ENCODE data around the gene CHCHD4. TPM values are rescaled to one million over a fixed set of nuclear protein-coding genes. Genes with fewer than 3 reads are reported as not detected.

CHCHD4 gene
- polyA plus RNA-seq, 2 of the 4 experiments (the other 2 are of a cell fraction) = 37.3 to 48.8 TPM

- no peak overlapping the region for H3K4me2 ChIP-seq
- ATAC-seq (peak; percentile 54 to 65; a peak in 5 of 6 replicates), DNase-seq (ENCODE audit: low read depth in 1 of 2, low spot score in 1 of 2) (peak in 1 of 2 experiments; percentile 41), FAIRE-seq (no peak)
- TF ChIP-seq USF2 (IDR thresholded peaks at IDR 0.05) (no peak), RAD21 (conservative IDR thresholded peaks at IDR 0.05 in 1 of 2, IDR thresholded peaks at IDR 0.05 in 1 of 2) (peak in 1 of 2 experiments; percentile 30; a peak in 1 of 5 replicates)
- ChIA-PET CTCF (interaction anchor here (1.0 to 3.6 kb wide), 7 partner anchors 10 to 24 kb away, joined by 3 to 17 read pairs (median 3); no protein-coding TSS in a partner anchor), POLR2A (interaction anchor here (1.0 to 2.0 kb wide), 2 partner anchors 26 to 28 kb away, joined by 3 to 10 read pairs; partner anchors contain the start of genes CHCHD4, LSM3 and XPC)
- no peaks in the 10 kb centered on the region for H3K9me3 ChIP-seq
- H3K27ac ChIP-seq = no peak overlapping the region
- H3K4me3 ChIP-seq = no peak overlapping the region
- H3K4me1 ChIP-seq = no peaks in the 10 kb centered on the region
- 95% methylated on average over 10 of the region's 11 CpGs for WGBS (ENCODE audit: missing lambda C conversion rate)
Observed at GRCh38 chr3:14152233-14152962, 27.7 kb upstream of the CHCHD4 start.

GRCh38 chr3:14151471-14152083 lies 26.9 kb upstream of the CHCHD4 start:
- Histone ChIP-seq H3K4me1 (no peaks in the 10 kb centered on the region), H3K4me3 (no peak overlapping the region), H3K27ac (no peak overlapping the region), H3K4me2 (no peak overlapping the region), H3K9me3 (no peaks in the 10 kb centered on the region)
- ATAC-seq (no peak), FAIRE-seq (no peak), DNase-seq (ENCODE audit: low read depth in 1 of 2, low spot score in 1 of 2) (no peak)
- WGBS (ENCODE audit: missing lambda C conversion rate) = 86% methylated on average over 12 of the region's 12 CpGs
- ChIA-PET CTCF (interaction anchor here (0.9 to 3.6 kb wide), 7 partner anchors 7 to 26 kb away, joined by 3 to 17 read pairs (median 4); no protein-coding TSS in a partner anchor), POLR2A (interaction anchor here (1.0 kb wide), 1 partner anchor 27 kb away, joined by 3 read pairs; the partner anchor contains the start of gene CHCHD4)
- no peak for TF ChIP-seq SREBF2 (IDR thresholded peaks at IDR 0.05)
- no peak for TF ChIP-seq HOXB5 (CRISPR knock-in tag; IDR thresholded peaks at IDR 0.05)
- TF ChIP-seq JUNB (IDR thresholded peaks at IDR 0.05) = no peak
- TF ChIP-seq CEBPB (IDR thresholded peaks at IDR 0.05) = no peak
- no peak for TF ChIP-seq ZSCAN20 (CRISPR knock-in tag; IDR thresholded peaks at IDR 0.05)
- TF ChIP-seq FOXS1 (CRISPR knock-in tag; IDR thresholded peaks at IDR 0.05) = no peak
- no peak for TF ChIP-seq ZFP36 (IDR thresholded peaks at IDR 0.05; ENCODE audit: borderline replicate concordance, partially characterized antibody)
- TF ChIP-seq HEYL (CRISPR knock-in tag; IDR thresholded peaks at IDR 0.05) = no peak
- no peak for TF ChIP-seq MAFK (IDR thresholded peaks at IDR 0.05; ENCODE audit: partially characterized antibody)
- TF ChIP-seq REST (IDR thresholded peaks at IDR 0.05) = no peak

- Histone ChIP-seq H3K4me2 (no peak overlapping the region), H3K4me1 (peaks cover 3% of the 10 kb centered on the region), H3K4me3 (no peak overlapping the region), H3K27ac (no peak overlapping the region), H3K9me3 (no peaks in the 10 kb centered on the region)
- 93% methylated on average over 9 of the region's 9 CpGs for WGBS (ENCODE audit: missing lambda C conversion rate)
- ATAC-seq = no peak
- DNase-seq (ENCODE audit: low read depth in 1 of 2, low spot score in 1 of 2) = no peak
- TF ChIP-seq ZC3H11A (IDR thresholded peaks at IDR 0.05) = no peak
- no peak for TF ChIP-seq HOXB13 (CRISPR knock-in tag; IDR thresholded peaks at IDR 0.05; ENCODE audit: low read depth)
- TF ChIP-seq FOSB (CRISPR knock-in tag; IDR thresholded peaks at IDR 0.05) = no peak
- no peak for TF ChIP-seq HOXB5 (CRISPR knock-in tag; IDR thresholded peaks at IDR 0.05)
- no peak for TF ChIP-seq ZSCAN20 (CRISPR knock-in tag; IDR thresholded peaks at IDR 0.05)
- no peak for TF ChIP-seq CHD4 (IDR thresholded peaks at IDR 0.05; ENCODE audit: borderline replicate concordance)
- TF ChIP-seq EHF (CRISPR knock-in tag; IDR thresholded peaks at IDR 0.05) = no peak
- no peak for TF ChIP-seq RNF2 (IDR thresholded peaks at IDR 0.05; ENCODE audit: borderline replicate concordance, low read depth)
- TF ChIP-seq JUN (IDR thresholded peaks at IDR 0.05) = no peak
- TF ChIP-seq ELK1 (IDR thresholded peaks at IDR 0.05; ENCODE audit: low read depth, low read length) = no peak
- CTCF ChIA-PET = interaction anchor here (0.9 to 2.9 kb wide), 5 partner anchors 8 to 25 kb away, joined by 3 to 10 read pairs (median 4); no protein-coding TSS in a partner anchor
- FAIRE-seq = no peak
- POLR2A ChIA-PET = interaction anchor here (1.3 to 1.7 kb wide), 2 partner anchors 8 to 26 kb away, joined by 3 to 4 read pairs; partner anchors contain the start of genes CHCHD4 and TMEM43
Observed at GRCh38 chr3:14150491-14151230, 26.0 kb upstream of the CHCHD4 start.
